Suprapubic skin (tissue), 3 donors: ENCODE results near the gene LACRT.

ENCODE experiments used
- POLR2A ChIP-seq, 2 donors: fragments of 450-650 bp; IDR thresholded peaks; one replicate each; pipeline ENCODE4 v1.6.1; 2017; ENCODE audit warnings: antibody characterized with exemption in 2 of 2, mild to moderate bottlenecking in 2 of 2, moderate library complexity in 2 of 2
- TF ChIP-seq, protein P1 (sequence below), 2 donors: fragments of 200-600 bp in 1 of 2; fragments of 450-650 bp in 1 of 2; sonication (generic) in 1 of 2; IDR thresholded peaks; one replicate each; pipeline ENCODE4 v1.5.1; 2016 to 2019; ENCODE audit warnings: antibody characterized with exemption in 2 of 2, mild to moderate bottlenecking in 1 of 2, moderate library complexity in 1 of 2

- TF ChIP-seq POLR2A (IDR thresholded peaks at IDR 0.05), result no peak
- TF ChIP-seq, protein P1, sequence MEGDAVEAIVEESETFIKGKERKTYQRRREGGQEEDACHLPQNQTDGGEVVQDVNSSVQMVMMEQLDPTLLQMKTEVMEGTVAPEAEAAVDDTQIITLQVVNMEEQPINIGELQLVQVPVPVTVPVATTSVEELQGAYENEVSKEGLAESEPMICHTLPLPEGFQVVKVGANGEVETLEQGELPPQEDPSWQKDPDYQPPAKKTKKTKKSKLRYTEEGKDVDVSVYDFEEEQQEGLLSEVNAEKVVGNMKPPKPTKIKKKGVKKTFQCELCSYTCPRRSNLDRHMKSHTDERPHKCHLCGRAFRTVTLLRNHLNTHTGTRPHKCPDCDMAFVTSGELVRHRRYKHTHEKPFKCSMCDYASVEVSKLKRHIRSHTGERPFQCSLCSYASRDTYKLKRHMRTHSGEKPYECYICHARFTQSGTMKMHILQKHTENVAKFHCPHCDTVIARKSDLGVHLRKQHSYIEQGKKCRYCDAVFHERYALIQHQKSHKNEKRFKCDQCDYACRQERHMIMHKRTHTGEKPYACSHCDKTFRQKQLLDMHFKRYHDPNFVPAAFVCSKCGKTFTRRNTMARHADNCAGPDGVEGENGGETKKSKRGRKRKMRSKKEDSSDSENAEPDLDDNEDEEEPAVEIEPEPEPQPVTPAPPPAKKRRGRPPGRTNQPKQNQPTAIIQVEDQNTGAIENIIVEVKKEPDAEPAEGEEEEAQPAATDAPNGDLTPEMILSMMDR (IDR thresholded peaks at IDR 0.05), result no peak
Measured at GRCh38 chr12:54605138-54605970, 29.3 kb downstream of the LACRT start.
